Sigmoid colon (tissue), 3 donors: ENCODE results near the gene SLC5A5.

Experiments used
- CTCF ChIP-seq, 4 experiments: fragments of 450-650 bp in 3 of 4; fragments of 200-600 bp in 1 of 4; IDR thresholded peaks; one replicate each; pipeline ENCODE4 v1.5.1; 2016 to 2019; ENCODE audit warnings: antibody characterized with exemption in 4 of 4, mild to moderate bottlenecking in 3 of 4, moderate library complexity in 2 of 4
- POLR2A ChIP-seq, 2 donors: fragments of 450-650 bp; IDR thresholded peaks; one replicate each; pipeline ENCODE4 v1.6.1; 2016; ENCODE audit warnings: antibody characterized with exemption in 2 of 2, mild to moderate bottlenecking in 2 of 2, moderate library complexity in 2 of 2

- TF ChIP-seq POLR2A (IDR thresholded peaks at IDR 0.05) (no peak), CTCF (IDR thresholded peaks at IDR 0.05) (no peak)
These were observed 2.6 kb upstream of the SLC5A5 start for GRCh38 chr19:17869114-17869608.
